Measurements from ENCODE around the gene AFG1L. TPM values are rescaled to one million over a fixed set of nuclear protein-coding genes. Genes with fewer than 3 reads are reported as not detected.

Gene AFG1L
- total and polyA plus RNA-seq, 2 experiments from 2014 or later, result 4.1 to 8.7 TPM

DNA sequence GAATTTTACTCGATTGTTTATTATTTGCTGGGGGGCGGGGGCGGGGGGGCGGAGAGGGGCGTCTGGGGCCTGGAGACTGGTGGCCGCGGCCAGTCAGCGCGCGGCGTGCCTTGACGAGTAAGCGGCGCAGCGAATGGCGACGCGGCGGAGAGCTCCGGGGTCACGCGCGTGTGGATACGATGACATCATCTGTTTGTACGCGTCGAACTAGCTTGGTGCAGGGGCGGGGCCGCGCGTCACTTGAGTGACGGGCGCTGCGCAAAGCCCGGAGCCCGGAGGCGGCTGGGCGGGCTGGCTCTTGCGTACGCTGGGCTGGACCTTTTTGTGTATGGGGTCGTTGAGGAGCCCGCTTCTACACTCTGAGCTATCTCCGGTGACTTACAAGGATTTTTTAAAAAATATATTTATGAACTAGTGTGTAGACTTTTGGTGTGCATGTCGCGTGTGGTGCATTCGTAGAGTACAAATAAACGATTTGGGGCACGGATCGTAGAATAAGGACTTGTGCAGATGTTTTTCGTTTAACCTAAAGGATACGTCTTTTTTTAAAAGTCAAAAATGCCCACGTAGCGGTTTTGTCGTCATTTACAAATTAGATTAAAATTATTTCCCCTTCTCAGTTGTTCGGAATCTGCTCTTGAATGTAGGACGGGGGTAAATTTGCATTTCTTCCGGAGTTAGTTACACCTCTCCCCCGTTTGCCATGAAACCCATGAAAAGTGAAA, 263.7 kb downstream of the AFG1L start (continued):
- no peak for TF ChIP-seq NANOG (IDR thresholded peaks at IDR 0.05; ENCODE audit: borderline replicate concordance)
- no peak; the same call in none of the 2 replicates for TF ChIP-seq POLR2AphosphoS5 (IDR thresholded peaks at IDR 0.05; ENCODE audit: low read depth)
- TF ChIP-seq CREB1 (CRISPR knock-in tag; IDR thresholded peaks at IDR 0.05; ENCODE audit: low read depth), result peak; percentile 98
- TF ChIP-seq ZNF114 (CRISPR knock-in tag; IDR thresholded peaks at IDR 0.05), result no peak

DNA sequence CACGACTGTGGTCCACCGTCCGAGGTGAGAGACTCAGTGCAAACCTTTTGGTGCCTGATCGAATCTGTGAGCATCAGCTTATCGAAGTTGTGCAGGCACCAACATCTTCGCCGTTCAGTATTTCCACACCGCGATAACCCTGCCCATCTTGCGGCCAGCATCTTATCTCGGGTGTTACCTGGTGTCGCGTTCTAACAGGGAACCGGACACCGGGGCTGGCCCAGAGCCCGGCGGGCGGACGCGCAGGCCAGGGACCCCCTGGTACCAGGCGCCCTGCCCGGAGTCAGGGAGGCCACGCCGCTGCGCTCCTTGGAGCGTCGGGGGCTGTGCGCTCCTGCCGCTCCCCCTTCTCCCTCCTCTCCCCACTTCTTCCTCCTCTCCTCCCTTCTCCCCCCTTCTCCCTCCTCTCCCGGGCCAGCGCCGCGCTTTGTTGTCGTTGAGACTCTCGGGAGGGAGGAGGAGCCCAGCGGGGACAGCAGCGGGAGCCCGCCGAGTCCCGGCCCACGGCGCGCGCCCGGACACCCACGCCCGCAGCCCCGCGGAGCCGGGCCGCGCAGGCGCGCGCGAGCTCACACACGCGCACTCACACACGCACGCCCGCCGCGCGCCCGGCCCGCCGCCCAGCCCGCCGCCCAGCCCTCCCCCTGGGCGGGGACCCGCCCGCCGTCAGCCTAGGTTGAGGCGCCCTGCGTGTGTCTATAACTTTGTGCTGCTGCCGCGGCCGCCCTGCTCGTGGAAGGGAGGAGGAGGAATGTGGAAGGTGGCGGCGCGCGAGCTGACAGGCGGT, 264.4 kb downstream of the AFG1L start:
- peaks cover 30% of the 10 kb centered on the region for H3K27me3 Mint-ChIP-seq (ENCODE audit: insufficient read depth, low read depth, poor library complexity)
- TF ChIP-seq EZH2phosphoT487 (IDR thresholded peaks at IDR 0.05; ENCODE audit: unreplicated experiment), result no peak
- TF ChIP-seq ZNF114 (CRISPR knock-in tag; IDR thresholded peaks at IDR 0.05), result no peak
- TF ChIP-seq NANOG (IDR thresholded peaks at IDR 0.05; ENCODE audit: borderline replicate concordance), result no peak
- TF ChIP-seq, protein P1, sequence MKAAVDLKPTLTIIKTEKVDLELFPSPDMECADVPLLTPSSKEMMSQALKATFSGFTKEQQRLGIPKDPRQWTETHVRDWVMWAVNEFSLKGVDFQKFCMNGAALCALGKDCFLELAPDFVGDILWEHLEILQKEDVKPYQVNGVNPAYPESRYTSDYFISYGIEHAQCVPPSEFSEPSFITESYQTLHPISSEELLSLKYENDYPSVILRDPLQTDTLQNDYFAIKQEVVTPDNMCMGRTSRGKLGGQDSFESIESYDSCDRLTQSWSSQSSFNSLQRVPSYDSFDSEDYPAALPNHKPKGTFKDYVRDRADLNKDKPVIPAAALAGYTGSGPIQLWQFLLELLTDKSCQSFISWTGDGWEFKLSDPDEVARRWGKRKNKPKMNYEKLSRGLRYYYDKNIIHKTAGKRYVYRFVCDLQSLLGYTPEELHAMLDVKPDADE (IDR thresholded peaks at IDR 0.05), result no peak
- TF ChIP-seq CREB1 (CRISPR knock-in tag; IDR thresholded peaks at IDR 0.05; ENCODE audit: low read depth), result no peak
- TF ChIP-seq EZH2 (IDR thresholded peaks at IDR 0.05; ENCODE audit: low read depth, unreplicated experiment), result no peak
- TF ChIP-seq, protein P2, sequence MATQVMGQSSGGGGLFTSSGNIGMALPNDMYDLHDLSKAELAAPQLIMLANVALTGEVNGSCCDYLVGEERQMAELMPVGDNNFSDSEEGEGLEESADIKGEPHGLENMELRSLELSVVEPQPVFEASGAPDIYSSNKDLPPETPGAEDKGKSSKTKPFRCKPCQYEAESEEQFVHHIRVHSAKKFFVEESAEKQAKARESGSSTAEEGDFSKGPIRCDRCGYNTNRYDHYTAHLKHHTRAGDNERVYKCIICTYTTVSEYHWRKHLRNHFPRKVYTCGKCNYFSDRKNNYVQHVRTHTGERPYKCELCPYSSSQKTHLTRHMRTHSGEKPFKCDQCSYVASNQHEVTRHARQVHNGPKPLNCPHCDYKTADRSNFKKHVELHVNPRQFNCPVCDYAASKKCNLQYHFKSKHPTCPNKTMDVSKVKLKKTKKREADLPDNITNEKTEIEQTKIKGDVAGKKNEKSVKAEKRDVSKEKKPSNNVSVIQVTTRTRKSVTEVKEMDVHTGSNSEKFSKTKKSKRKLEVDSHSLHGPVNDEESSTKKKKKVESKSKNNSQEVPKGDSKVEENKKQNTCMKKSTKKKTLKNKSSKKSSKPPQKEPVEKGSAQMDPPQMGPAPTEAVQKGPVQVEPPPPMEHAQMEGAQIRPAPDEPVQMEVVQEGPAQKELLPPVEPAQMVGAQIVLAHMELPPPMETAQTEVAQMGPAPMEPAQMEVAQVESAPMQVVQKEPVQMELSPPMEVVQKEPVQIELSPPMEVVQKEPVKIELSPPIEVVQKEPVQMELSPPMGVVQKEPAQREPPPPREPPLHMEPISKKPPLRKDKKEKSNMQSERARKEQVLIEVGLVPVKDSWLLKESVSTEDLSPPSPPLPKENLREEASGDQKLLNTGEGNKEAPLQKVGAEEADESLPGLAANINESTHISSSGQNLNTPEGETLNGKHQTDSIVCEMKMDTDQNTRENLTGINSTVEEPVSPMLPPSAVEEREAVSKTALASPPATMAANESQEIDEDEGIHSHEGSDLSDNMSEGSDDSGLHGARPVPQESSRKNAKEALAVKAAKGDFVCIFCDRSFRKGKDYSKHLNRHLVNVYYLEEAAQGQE (IDR thresholded peaks at IDR 0.05; ENCODE audit: unreplicated experiment), result no peak
- TF ChIP-seq, protein P3, sequence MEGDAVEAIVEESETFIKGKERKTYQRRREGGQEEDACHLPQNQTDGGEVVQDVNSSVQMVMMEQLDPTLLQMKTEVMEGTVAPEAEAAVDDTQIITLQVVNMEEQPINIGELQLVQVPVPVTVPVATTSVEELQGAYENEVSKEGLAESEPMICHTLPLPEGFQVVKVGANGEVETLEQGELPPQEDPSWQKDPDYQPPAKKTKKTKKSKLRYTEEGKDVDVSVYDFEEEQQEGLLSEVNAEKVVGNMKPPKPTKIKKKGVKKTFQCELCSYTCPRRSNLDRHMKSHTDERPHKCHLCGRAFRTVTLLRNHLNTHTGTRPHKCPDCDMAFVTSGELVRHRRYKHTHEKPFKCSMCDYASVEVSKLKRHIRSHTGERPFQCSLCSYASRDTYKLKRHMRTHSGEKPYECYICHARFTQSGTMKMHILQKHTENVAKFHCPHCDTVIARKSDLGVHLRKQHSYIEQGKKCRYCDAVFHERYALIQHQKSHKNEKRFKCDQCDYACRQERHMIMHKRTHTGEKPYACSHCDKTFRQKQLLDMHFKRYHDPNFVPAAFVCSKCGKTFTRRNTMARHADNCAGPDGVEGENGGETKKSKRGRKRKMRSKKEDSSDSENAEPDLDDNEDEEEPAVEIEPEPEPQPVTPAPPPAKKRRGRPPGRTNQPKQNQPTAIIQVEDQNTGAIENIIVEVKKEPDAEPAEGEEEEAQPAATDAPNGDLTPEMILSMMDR (conservative IDR thresholded peaks at IDR 0.05; ENCODE audit: low read depth in 2 of 2), result no peak
- no peak for TF ChIP-seq POLR2AphosphoS5 (IDR thresholded peaks at IDR 0.05; ENCODE audit: low read depth)
- TF ChIP-seq ZNF331 (CRISPR knock-in tag; IDR thresholded peaks at IDR 0.05; ENCODE audit: low read depth), result no peak
- TF ChIP-seq JUNB (IDR thresholded peaks at IDR 0.05; ENCODE audit: unreplicated experiment), result no peak
- TF ChIP-seq STAT1 (IDR thresholded peaks at IDR 0.05; ENCODE audit: unreplicated experiment), result no peak
- H3K4me2 ChIP-seq, result peak overlapping the region; percentile 85

More for the DNA sequence above, 264.4 kb downstream of the AFG1L start:
- H3K9me3 Mint-ChIP-seq, result peaks cover 6% of the 10 kb centered on the region; the same call in 2 of the 3 replicates
- ATAC-seq, result peak; percentile 1
- H4K20me1 ChIP-seq (replicated peaks; ENCODE audit: insufficient read depth), result peaks cover 6% of the 10 kb centered on the region; the same call in 1 of the 2 replicates
- no peaks in the 10 kb centered on the region for H3K36me3 ChIP-seq (ENCODE audit: insufficient read depth)
- H3K36me3 Mint-ChIP-seq (ENCODE audit: low read depth), result peaks cover 5% of the 10 kb centered on the region; the same call in 2 of the 3 replicates
- peak overlapping the region; percentile 97 for H2AFZ ChIP-seq
- 0 out of 2 replicates have a peak, but pooled peaks cover 3% of the 10 kb centered on the region for H3F3A ChIP-seq (replicated peaks; ENCODE audit: low read depth)
- peak overlapping the region; percentile 89; the same call in 1 of the 2 replicates for H3K27ac Mint-ChIP-seq
- no peak overlapping the region for H3K27ac ChIP-seq (ENCODE audit: low read depth)
- H3K79me2 ChIP-seq (replicated peaks; ENCODE audit: insufficient read depth), result peaks cover 23% of the 10 kb centered on the region
- H3K4me1 Mint-ChIP-seq, result peaks cover 20% of the 10 kb centered on the region
- peaks cover 50% of the 10 kb centered on the region for H3K27me3 ChIP-seq (ENCODE audit: insufficient read depth)
- peak; percentile 74 for DNase-seq (ENCODE audit: low spot score)
- peaks cover 28% of the 10 kb centered on the region for H3K4me1 ChIP-seq (ENCODE audit: insufficient read depth)
- peak overlapping the region; percentile 97 for H3K4me3 ChIP-seq
- H3K9me2 ChIP-seq (ENCODE audit: insufficient read depth), result no peaks in the 10 kb centered on the region
- H3K4me3 Mint-ChIP-seq, result peak overlapping the region; percentile 96

Measured in GM23338 (cell line).